HCT116 (cell line): Measurements from ENCODE around the gene TMEM41A. TPM values are rescaled to one million over a fixed set of nuclear protein-coding genes. Genes with fewer than 3 reads are reported as not detected.

ENCODE experiments used
- ATAC-seq: fragments of 200-7000 bp; cut with Tn5 transposase; 2 replicates; pipeline ENCODE4 v1.9.1; 2020; ENCODE audit warnings: mild to moderate bottlenecking, moderate library complexity
- BruUV-seq: library from RNA; stranded (reverse); fragments of 400-500 nt; replicated peaks from 2 replicates; lab custom pipeline; 2021; lab: Mats Ljungman, UMichigan
- CTCF ChIA-PET: fragments of 300-600 bp; sonication (Branson Sonifier 250); formaldehyde crosslinking; loops from one replicate; lab custom pipeline; 2021; ENCODE audit warnings: antibody characterized with exemption; lab: Charles Lee
- POLR2A ChIA-PET: fragments of 300-600, 350-600 bp; sonication (Branson Sonifier 250); formaldehyde crosslinking; loops from one replicate; lab custom pipeline; 2021; ENCODE audit warnings: antibody characterized with exemption; lab: Charles Lee
- RAD21 ChIA-PET, 2 experiments: fragments of 300-600 bp; sonication (Branson Sonifier 250); formaldehyde crosslinking; loops; one replicate each; lab custom pipeline; 2023; ENCODE audit warnings: low total read pairs in 2 of 2; ENCODE audit not compliant: uncharacterized antibody in 2 of 2, unreplicated experiment in 2 of 2, low non-redundant PET in 1 of 2; lab: Charles Lee
- DNase-seq: peaks from one replicate; pipeline ENCODE4 v3.0.0-alpha.2; 2010; ENCODE audit warnings: low read depth, low spot score
- H2AFZ ChIP-seq: fragments of 200-600 bp; shearing (Covaris generic), sonication (generic); 2 replicates; pipeline ENCODE4 v1.6.1; 2017; ENCODE audit warnings: low read depth, mixed run types, mixed read lengths, antibody characterized with exemption, low read length; ENCODE audit not compliant: poor library complexity, severe bottlenecking
- H3K27ac ChIP-seq: 2 replicates; pipeline ENCODE4 v1.5.1; 2012; ENCODE audit warnings: low read depth, low read length
- H3K27me3 ChIP-seq: fragments of 200-600 bp; sonication (generic); 2 replicates; pipeline ENCODE4 v1.6.1; 2016; ENCODE audit warnings: mixed run types, low read length, mixed read lengths; ENCODE audit not compliant: insufficient read depth
- H3K36me3 ChIP-seq, 2 experiments: fragments of 200-500 bp in 1 of 2; fragments of 200-600 bp in 1 of 2; sonication (Bioruptor generic) in 1 of 2; sonication (generic) in 1 of 2; 2 replicates each; pipeline versions ENCODE4 v1.5.1 to v1.6.1; 2014 to 2016; ENCODE audit warnings: low read length in 2 of 2, inconsistent platforms in 1 of 2, mixed read lengths in 1 of 2, mixed run types in 1 of 2; ENCODE audit not compliant: insufficient read depth in 2 of 2, control insufficient read depth in 1 of 2
- H3K4me1 ChIP-seq, 2 experiments: fragments of 200-600 bp in 1 of 2; sonication (generic) in 1 of 2; 2 replicates each; pipeline versions ENCODE4 v1.5.1 to v1.6.1; 2012 to 2017; ENCODE audit warnings: low read length in 2 of 2, inconsistent platforms in 1 of 2, mild to moderate bottlenecking in 1 of 2, mixed read lengths in 1 of 2, mixed run types in 1 of 2, moderate library complexity in 1 of 2; ENCODE audit not compliant: insufficient read depth in 2 of 2, control insufficient read depth in 1 of 2
- H3K4me2 ChIP-seq: fragments of 200-600 bp; sonication (generic); 2 replicates; pipeline ENCODE4 v1.6.1; 2017; ENCODE audit warnings: mixed run types, low read length, mixed read lengths
- H3K4me3 ChIP-seq, 2 experiments: fragments of 200-600 bp in 1 of 2; sonication (generic) in 1 of 2; replicated peaks in 1 of 2; 2 replicates each; pipeline ENCODE4 v1.5.1; 2011 to 2016; ENCODE audit warnings: low read length in 2 of 2, control low read depth in 1 of 2, low read depth in 1 of 2, mild to moderate bottlenecking in 1 of 2, mixed read lengths in 1 of 2, mixed run types in 1 of 2
- H3K79me2 ChIP-seq: fragments of 200-600 bp; sonication (generic); 2 replicates; pipeline ENCODE4 v1.6.1; 2017; ENCODE audit warnings: mild to moderate bottlenecking, mixed run types, low read length, moderate library complexity, mixed read lengths; ENCODE audit not compliant: insufficient read depth
- H3K9ac ChIP-seq: fragments of 200-600 bp; sonication (generic); 2 replicates; pipeline ENCODE4 v1.6.1; 2016; ENCODE audit warnings: low read length, mixed read lengths
- H3K9me2 ChIP-seq: fragments of 200-600 bp; sonication (generic), shearing (Covaris generic); 2 replicates; pipeline ENCODE4 v1.6.1; 2017; ENCODE audit warnings: mixed run types, mild to moderate bottlenecking, moderate library complexity; ENCODE audit not compliant: insufficient read depth
- H3K9me3 ChIP-seq, 2 experiments: fragments of 200-500 bp in 1 of 2; fragments of 200-600 bp in 1 of 2; sonication (Bioruptor generic) in 1 of 2; sonication (generic) in 1 of 2; 2 replicates each; pipeline ENCODE4 v1.6.1; 2014 to 2017; ENCODE audit warnings: low read length in 2 of 2, mixed read lengths in 2 of 2, inconsistent platforms in 1 of 2, low read depth in 1 of 2, mild to moderate bottlenecking in 1 of 2, mixed run types in 1 of 2, moderate library complexity in 1 of 2; ENCODE audit not compliant: control insufficient read depth in 1 of 2, insufficient read depth in 1 of 2
- H4K20me1 ChIP-seq: fragments of 200-600 bp; sonication (generic), shearing (Covaris generic); 2 replicates; pipeline ENCODE4 v1.6.1; 2017; ENCODE audit warnings: mixed run types, mild to moderate bottlenecking, moderate library complexity; ENCODE audit not compliant: insufficient read depth
- CEBPB ChIP-seq: IDR thresholded peaks from 2 replicates; pipeline ENCODE4 v1.6.1; 2012; ENCODE audit warnings: low read depth
- ELF1 ChIP-seq: IDR thresholded peaks from 2 replicates; pipeline ENCODE4 v1.6.1; 2012; ENCODE audit warnings: low read depth, borderline replicate concordance
- EZH2phosphoT487 ChIP-seq: fragments of 200-600 bp; IDR thresholded peaks from 2 replicates; pipeline ENCODE4 v1.6.1; 2018; ENCODE audit warnings: antibody characterized with exemption, borderline replicate concordance
- MAX ChIP-seq: IDR thresholded peaks from 2 replicates; pipeline ENCODE4 v1.6.1; 2012
- POLR2A ChIP-seq: IDR thresholded peaks from 2 replicates; pipeline ENCODE4 v1.7.0; 2011; ENCODE audit warnings: borderline replicate concordance; ENCODE audit not compliant: insufficient read depth, insufficient read length; ENCODE audit errors: extremely low read depth
- POLR2AphosphoS5 ChIP-seq: IDR thresholded peaks from 2 replicates; pipeline ENCODE4 v1.6.1; 2011; ENCODE audit warnings: mild to moderate bottlenecking, low read depth, low read length, moderate library complexity
- SIN3A ChIP-seq: IDR thresholded peaks from 2 replicates; pipeline ENCODE4 v1.6.1; 2012; ENCODE audit warnings: low read depth
- TCF7L2 ChIP-seq: IDR thresholded peaks from 2 replicates; pipeline ENCODE4 v1.7.0; 2011; ENCODE audit warnings: borderline replicate concordance, inconsistent platforms; ENCODE audit not compliant: insufficient read depth, insufficient read length; ENCODE audit errors: extremely low read depth
- YY1 ChIP-seq: IDR thresholded peaks from 2 replicates; pipeline ENCODE4 v1.6.1; 2011; ENCODE audit warnings: low read length, low read depth, moderate library complexity, mild to moderate bottlenecking; ENCODE audit not compliant: insufficient replicate concordance; ENCODE audit errors: extremely low read depth
- ZBTB33 ChIP-seq: IDR thresholded peaks from 2 replicates; pipeline ENCODE4 v1.6.1; 2011; ENCODE audit warnings: mild to moderate bottlenecking, low read length, moderate library complexity; ENCODE audit not compliant: insufficient replicate concordance; ENCODE audit errors: extremely low read depth
- ZFX ChIP-seq: fragments of 450-650 bp; IDR thresholded peaks from 2 replicates; pipeline ENCODE4 v1.6.1; 2017
- intact Hi-C: fragments of 100-400 bp; cut with micrococcal nuclease; formaldehyde crosslinking; loops from 2 replicates; pipeline ENCODE4 v1.10.0; 2022
- total RNA-seq: library from RNA; stranded (reverse); gene quantifications from one replicate; pipeline ENCODE4 v1.2.1, GENCODE V29; 2021; ENCODE audit not compliant: unreplicated experiment

Gene TMEM41A
- total RNA-seq, 1 experiment from 2014 or later = 25.4 TPM

DNA sequence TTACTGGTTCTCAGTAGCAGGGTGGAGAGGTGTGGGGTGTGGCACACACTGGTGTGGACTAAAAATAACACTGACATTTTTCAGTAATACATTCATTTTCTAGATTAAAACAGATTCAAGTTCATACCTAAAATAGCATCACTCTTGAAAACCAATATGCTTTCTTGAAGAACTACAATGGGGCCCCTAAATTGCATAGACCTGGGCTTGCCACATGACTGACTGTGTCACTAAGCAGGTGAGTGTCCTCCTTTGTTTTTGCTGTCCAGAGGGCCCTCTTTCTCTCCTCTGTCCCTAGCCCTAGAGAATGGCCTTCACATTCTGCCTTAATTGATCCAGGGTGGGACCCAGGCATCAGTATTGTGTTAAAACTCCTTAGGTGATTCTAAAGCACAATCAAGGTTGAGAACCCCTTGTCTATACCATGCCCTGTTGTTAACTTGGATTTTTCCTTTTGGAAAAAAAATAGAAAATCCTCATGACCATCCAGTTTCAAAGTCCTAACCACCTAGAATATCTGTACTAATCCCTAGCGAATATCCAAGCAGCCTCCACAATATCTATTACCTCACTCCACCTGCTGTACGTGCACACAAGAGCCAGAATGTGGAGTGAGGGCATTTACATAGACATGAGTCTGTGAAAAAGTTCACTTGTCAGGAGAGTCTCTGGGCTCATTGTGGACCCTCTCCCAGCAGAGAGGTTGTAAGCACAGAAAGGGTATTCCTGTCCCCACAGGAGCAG is 18.7 kb upstream of the TMEM41A start:
- DNase-seq (no peak), ATAC-seq (no peak)
- H3K27ac ChIP-seq = no peak overlapping the region
- no peaks in the 10 kb centered on the region for H3K27me3 ChIP-seq
- H3K4me3 ChIP-seq = no peak overlapping the region
- H2AFZ ChIP-seq = no peak overlapping the region
- no peaks in the 10 kb centered on the region for H3K9me3 ChIP-seq
- H3K36me3 ChIP-seq = peaks cover 0 to 11% of the 10 kb centered on the region in 2 experiments; a peak in 2 of 4 replicates
- ChIA-PET RAD21 (no interaction called here), POLR2A (no interaction called here), CTCF (no interaction called here)
- H3K4me2 ChIP-seq = no peak overlapping the region
- no peak for TF ChIP-seq POLR2AphosphoS5
- no peak for TF ChIP-seq TCF7L2
- no peak for TF ChIP-seq YY1
- TF ChIP-seq SIN3A = no peak
- no peak for TF ChIP-seq ZFX
- no peak for TF ChIP-seq CEBPB
- TF ChIP-seq MAX = no peak
- TF ChIP-seq ELF1 = no peak
- no peak for TF ChIP-seq POLR2A
- no peak for TF ChIP-seq ZBTB33
- TF ChIP-seq EZH2phosphoT487 = no peak
- H4K20me1 ChIP-seq = no peaks in the 10 kb centered on the region
- H3K9me2 ChIP-seq = no peaks in the 10 kb centered on the region
- no peak overlapping the region for H3K9ac ChIP-seq
- H3K79me2 ChIP-seq = no peaks in the 10 kb centered on the region
- no peaks in the 10 kb centered on the region for H3K4me1 ChIP-seq
- BruUV-seq = no TSS peak
- intact Hi-C loops = no loop called here
